NCI-H2227 (cell line): ENCODE results near the gene TPD52L1.
"Not testable (repeated sequence)": the region's sequence is repeated elsewhere in the genome, so short reads cannot be mapped to it uniquely, and the experiment has no call there.

Experiments
- DNase-seq: peaks from one replicate; lab custom pipeline; 2025; ENCODE audit not compliant: unreplicated experiment; lab: John Stamatoyannopoulos, UW

The TPD52L1 gene

GRCh38 chr6:125153391-125154117 lies at the start of gene TPD52L1:
TSS of gene TPD52L1 (plus strand) at chr6:125153773. CDS start at chr6:125153952, 179 bp downstream.
- peak; percentile 79 for DNase-seq

DNA sequence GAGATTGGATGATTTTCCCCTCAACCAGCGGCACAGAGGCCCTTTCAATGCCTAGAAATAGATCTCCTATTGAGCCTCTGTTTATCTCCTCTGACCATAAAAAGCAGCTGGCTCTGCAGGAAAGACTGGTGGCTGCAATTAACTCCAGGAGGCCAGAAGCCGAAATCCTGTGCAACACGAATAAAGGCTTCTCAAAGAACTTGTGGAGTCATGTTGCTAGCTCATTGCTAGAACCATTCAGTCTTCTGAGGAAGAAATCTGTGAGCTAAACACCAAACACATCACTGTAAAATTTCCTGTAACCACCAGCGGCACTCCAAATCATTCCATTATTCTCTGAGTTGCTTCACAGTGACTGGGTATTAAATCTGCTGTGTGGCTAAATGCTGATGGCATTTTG lies 49.1 kb upstream of the TPD52L1 start:
- peak; percentile 22 for DNase-seq

- DNase-seq = no peak
These were observed 46.5 kb upstream of the TPD52L1 start for GRCh38 chr6:125107048-125107447.

DNA sequence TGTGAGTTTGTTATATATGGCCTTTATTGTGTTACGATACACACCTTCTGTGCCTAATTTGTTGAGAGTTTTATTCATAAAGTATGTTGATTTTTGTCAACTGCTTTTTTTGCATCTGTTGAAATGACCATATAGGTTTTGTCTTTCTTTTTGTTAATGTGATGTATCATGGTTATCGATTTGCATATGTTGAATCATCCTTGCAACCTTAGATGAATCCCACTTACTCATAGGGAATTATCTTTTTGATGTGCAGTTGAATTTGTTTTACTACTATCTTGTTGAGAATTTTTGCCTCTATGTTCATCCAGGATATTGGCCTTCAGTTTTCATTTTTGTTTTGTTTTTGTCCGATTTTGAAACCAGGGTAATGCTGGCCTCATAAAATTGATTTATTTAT lies 45.7 kb upstream of the TPD52L1 start:
- no peak for DNase-seq

DNA sequence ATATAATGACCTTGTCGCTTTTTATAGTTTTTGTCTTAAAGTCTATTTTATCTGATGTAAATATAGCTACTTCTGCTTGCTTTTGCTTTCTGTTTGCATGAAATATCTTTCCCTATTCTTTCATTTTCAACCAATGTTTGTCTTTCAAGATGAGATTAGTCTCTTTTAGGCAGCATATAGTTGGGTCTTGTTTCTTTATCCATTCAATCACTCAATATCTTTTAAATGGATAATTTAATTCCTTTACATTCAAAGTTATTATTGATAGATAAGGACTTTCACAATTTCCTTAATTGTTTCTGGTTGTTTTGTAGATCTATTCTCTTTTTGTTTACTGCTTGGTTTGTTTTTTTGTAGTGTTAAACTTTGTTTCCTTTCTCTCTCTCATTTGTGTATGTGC lies 43.5 kb upstream of the TPD52L1 start:
- no peak for DNase-seq

- DNase-seq = no peak
These were observed 42.2 kb upstream of the TPD52L1 start for GRCh38 chr6:125111219-125111983.

GRCh38 chr6:125112934-125113333 lies 40.6 kb upstream of the TPD52L1 start:
- DNase-seq = no peak

- peak; percentile 33 for DNase-seq
These were observed 39.2 kb upstream of the TPD52L1 start for GRCh38 chr6:125114248-125114858.

GRCh38 chr6:125116170-125116569 lies 37.4 kb upstream of the TPD52L1 start:
- DNase-seq = no peak

DNA sequence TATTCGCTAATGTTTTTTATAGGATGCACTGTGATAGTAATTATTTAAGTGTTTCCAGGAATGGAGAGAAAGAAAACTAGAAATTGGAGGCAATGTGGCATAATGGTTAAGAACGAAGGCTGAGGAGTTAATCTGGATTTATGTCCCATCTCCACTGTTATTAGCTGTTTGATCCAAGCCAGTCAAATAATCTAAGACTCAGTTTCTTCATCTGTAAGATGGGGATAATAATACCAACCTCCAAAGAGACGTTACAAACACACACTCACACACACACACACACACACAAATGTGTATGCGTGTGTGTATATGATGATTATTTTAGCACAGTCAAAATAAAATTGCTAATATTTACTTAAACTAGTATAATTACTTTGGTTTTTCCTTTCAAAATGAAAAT lies 36.9 kb upstream of the TPD52L1 start:
- no peak for DNase-seq

DNA sequence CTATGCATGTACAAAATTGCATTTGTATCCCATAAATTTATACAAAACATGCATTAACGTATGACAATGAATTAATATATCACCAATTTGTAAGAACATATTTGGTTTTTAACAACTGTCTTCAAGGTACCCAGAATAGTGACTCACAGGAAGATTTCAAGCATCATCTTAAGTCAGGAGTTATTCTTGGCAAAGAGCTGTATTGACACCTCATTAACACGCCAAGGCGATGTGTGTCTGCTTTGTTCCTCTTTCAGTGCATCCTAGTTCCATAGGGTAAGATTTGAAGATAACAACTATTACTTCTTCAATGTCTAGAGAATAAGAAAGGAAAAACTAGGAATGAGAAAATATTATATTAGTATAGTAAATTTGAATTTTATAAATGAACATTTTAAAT lies 35.8 kb upstream of the TPD52L1 start:
- no peak for DNase-seq

- no peak for DNase-seq
These were observed 33.5 kb upstream of the TPD52L1 start for GRCh38 chr6:125120054-125120590.

DNA sequence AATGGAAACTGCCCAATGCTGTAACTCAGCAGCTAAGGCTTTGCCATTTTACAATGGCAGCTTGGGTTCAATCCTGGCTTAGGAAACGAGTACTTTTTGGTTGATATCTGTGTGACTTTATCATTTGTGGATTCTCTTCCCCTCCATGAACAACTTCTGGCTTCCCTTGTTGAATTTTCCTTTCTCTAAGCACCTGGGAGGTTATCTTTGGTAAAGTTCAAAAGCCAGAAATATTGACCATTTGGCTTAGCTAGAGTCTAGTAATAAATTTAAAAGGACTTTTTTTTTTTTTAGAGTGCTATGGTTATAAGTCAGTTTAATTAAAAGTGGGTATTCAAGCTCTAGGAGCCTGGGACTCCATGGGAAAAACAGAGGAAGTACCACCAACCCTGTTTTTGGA lies 31.7 kb upstream of the TPD52L1 start:
- no peak for DNase-seq

DNA sequence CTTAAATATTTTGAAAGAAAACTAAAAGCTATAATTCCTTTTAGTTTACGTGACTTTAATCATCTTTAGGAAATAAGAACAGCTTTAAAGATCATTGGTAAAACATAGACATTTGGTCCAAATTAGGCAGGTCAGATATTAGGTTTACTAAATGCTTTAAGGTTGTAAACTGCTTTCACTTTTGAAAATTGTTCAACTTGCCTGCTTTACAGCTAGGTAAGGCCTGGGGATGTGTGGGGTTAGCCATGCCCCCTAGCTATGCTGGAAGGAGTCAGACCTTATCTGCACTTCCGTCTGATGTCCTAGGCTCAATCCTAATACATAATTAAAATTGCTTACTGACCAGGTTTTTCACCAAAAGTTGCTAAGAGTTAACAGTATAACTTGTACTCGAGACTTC lies 30.5 kb upstream of the TPD52L1 start:
- DNase-seq = no peak

- no peak for DNase-seq
These were observed 30.0 kb upstream of the TPD52L1 start for GRCh38 chr6:125123468-125124048.

- DNase-seq = no peak
These were observed 29.4 kb upstream of the TPD52L1 start for GRCh38 chr6:125124049-125124669.

GRCh38 chr6:125125856-125126255 lies 27.7 kb upstream of the TPD52L1 start:
- not testable (repeated sequence) for DNase-seq

DNA sequence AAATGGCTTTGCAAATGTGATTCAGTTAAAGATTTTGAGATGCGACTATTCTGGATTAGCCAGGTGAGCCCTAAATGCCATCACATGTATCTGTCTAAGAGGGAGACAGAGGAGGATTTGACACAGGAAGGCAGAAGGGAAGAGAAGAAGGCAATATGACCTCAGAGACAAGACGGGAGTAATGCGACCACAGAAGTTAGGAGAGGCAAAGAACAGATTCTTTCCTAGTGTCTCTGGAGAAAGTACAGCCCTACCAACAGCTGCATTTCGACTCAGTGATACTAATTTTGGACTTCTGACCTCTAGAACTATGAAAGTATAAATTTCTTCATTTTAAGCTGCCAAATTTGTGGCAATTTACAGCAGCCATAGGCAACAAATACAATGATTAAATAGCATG lies 24.2 kb upstream of the TPD52L1 start:
- no peak for DNase-seq

GRCh38 chr6:125132058-125132457 lies 21.5 kb upstream of the TPD52L1 start:
- DNase-seq = no peak

- no peak for DNase-seq
These were observed 17.2 kb upstream of the TPD52L1 start for GRCh38 chr6:125136378-125136777.

GRCh38 chr6:125138083-125138482 lies 15.5 kb upstream of the TPD52L1 start:
- no peak for DNase-seq
